HuH-7.5 (cell line): ENCODE results near the gene MRFAP1L1.
"Not testable (repeated sequence)": the region's sequence is repeated elsewhere in the genome, so short reads cannot be mapped to it uniquely, and the experiment has no call there.

Experiments used
- DNase-seq: peaks from one replicate; pipeline ENCODE4 v3.0.0; 2011; ENCODE audit warnings: low spot score

Gene MRFAP1L1

GRCh38 chr4:6709230-6710114, at the start of gene MRFAP1L1:
Gene MRFAP1L1 (minus strand): TSS chr4:6709865. CDS start chr4:6709629, 236 bp downstream.
- peak; percentile 81 for DNase-seq

DNA sequence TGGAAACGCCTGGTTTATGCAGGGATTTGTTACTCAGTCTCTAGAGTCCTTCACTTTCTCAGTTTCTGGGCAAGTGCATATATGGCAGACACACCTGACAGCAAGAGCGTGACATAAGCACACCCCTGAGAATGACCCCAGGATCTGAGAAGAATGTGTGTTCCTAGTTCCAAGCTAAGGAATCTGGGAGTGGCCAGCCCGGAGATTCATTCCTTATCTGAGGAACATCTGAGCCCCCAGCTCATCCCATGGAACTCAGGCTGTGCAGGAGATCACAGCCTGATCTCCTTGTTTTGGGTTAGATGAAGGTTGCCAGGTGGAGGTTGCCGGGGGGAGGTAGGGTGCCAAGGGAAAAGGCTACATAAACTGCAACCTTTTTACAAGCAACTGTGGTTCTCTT, 49.1 kb upstream of the MRFAP1L1 start:
- DNase-seq = no peak

DNA sequence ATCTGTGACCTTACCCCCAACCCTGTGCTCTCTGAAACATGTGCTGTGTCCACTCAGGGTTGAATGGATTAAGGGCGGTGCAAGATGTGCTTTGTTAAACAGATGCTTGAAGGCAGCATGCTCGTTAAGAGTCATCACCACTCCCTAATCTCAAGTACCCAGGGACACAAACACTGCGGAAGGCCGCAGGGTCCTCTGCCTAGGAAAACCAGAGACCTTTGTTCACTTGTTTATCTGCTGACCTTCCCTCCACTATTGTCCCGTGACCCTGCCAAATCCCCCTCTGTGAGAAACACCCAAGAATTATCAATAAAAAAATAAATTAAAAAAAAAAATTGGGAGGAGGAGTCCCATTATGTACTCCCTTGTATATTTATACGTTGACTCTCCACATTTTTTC, 46.7 kb upstream of the MRFAP1L1 start:
- DNase-seq = not testable (repeated sequence)

GRCh38 chr4:6755088-6755753, 45.6 kb upstream of the MRFAP1L1 start:
- peak; percentile 56 for DNase-seq

- no peak for DNase-seq
Measured at GRCh38 chr4:6754481-6755087, 44.9 kb upstream of the MRFAP1L1 start.

DNA sequence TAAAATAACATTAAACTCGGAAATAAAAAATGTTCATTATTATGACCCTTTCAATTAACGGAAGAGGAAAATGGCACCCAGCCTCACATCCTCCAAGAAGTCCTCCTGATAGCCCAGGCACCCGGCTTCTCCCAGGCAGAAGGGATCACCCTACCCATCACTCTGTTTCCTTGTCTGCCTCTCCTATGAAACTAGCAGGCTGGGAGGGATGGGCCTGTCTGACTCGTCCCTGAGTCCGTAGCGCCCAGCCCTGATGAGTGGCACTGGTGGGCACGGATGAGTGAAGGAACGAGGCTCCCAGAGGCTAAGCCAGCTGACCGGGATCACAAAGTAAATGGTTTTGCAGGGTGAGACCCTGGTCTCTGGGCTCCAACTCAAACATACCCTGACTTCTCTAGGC, 44.2 kb upstream of the MRFAP1L1 start:
- no peak for DNase-seq

DNA sequence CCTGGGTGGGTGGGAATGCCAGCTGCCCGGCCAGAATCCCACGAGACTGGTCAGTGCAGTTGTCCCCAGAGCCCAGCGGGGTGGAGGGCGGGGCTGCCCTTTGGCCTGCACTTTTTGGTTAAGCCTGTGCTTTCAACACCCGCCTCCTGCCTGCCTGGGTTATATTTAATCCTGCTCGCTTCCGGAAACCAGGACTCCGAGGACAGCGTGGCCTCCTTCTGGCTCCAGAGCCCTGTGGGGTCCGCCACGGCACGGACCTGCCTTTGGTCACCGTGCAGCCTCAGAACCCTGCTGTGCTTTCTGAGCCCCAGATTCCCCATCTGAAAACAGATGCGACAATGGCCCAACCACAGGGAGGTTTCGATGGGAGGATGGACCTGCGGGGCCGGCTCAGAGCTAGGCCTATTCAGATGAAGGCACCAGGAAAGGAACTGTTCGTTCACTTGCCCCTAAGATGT, 43.5 kb upstream of the MRFAP1L1 start:
- DNase-seq = peak; percentile 59

GRCh38 chr4:6752486-6752829, 42.8 kb upstream of the MRFAP1L1 start:
- DNase-seq = no peak

- DNase-seq = peak; percentile 71
Measured at GRCh38 chr4:6751611-6752485, 42.2 kb upstream of the MRFAP1L1 start.

- no peak for DNase-seq
Measured at GRCh38 chr4:6750286-6751221, 40.9 kb upstream of the MRFAP1L1 start.

DNA sequence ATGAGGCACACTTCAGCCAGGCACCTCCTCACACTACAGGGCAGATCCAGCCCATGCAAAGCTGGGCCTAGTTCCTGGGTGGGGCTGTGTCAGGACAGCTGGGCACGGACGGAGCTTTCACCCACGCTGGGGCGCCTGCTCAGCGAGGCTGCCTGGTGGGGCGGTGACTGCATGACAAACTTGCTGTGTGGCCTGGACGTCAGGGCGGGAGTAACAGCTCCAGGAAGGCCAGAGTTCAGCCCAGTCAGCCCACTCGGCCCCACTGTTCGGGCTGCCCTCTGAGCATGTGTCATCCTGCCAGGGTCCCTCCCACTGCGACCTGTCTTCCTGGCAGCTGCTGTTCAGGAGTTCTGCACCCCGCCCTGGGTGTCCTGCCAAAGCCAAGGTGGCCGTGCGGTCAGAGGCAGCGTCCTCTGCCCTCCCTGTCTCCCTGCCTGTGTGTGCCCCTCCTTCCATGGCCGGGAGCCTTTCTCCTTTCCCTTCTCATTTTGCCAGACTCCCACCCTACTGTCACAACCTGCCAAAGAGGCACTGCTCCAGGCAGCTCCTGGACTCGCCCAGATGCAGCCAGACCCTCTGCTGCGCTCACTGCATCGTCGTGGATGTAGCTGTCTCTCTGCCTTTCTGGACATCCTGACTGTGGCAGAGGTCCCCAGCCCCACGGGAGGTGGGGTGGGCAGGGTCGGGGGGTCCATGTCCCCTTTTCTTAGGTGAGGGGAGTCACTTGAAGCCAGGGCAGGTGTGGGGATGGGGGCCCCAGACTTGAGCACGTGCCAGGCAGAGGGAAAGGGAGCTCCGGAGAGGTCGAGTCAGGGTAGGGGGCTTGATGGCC, 39.9 kb upstream of the MRFAP1L1 start:
- peak; percentile 93 for DNase-seq

- no peak for DNase-seq
Measured at GRCh38 chr4:6748286-6748685, 38.6 kb upstream of the MRFAP1L1 start.

- no peak for DNase-seq
Measured at GRCh38 chr4:6747294-6748051, 37.8 kb upstream of the MRFAP1L1 start.

DNA sequence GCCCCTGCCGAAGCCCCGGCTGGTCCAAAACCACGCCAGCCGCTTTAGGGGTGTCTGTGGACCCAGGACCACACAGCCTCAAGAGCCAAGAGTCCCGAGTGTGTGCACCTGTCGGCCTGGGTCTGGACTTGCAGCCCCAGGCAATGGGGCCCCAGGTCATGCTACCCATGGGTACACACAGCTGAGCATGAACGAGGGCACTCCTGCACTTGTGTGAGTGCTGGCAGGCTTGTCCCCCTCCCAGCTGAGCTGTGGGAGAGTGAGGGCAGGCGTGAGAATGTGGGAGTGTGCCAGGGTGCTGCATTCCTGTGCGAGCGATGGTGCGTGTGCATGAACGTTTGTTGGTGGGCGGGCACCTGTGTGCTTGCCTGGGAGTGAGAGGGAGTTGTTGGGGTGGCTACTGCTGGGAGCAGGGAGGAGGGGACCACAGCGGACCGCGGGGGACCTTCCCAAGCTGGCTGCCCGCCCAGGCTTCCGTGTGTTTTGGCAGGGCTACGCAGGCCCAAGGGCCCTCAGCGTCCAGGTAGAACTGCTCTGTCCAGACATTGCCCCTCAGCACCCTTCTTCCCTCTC, 37.1 kb upstream of the MRFAP1L1 start:
- DNase-seq = no peak

- DNase-seq = no peak
Measured at GRCh38 chr4:6742989-6743388, 33.3 kb upstream of the MRFAP1L1 start.

DNA sequence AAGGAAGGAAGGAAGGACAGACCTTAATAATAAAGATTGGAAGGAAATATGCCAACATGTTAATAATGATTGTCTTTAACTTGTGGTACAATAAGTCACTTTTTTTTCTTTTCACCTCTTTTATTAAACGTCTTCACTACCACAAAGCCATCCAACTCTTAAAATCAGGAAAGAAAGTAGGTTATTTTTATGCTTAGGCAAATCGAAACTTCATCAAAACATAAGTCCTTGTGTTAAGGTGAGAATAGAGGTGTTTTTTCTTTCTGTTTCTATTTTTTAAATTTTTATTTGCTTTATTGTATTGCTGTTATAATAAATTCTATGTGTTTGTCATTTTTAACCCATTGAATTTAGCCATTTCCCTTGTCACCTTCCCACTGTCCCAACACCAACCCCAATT, 32.8 kb upstream of the MRFAP1L1 start:
- DNase-seq = no peak

DNA sequence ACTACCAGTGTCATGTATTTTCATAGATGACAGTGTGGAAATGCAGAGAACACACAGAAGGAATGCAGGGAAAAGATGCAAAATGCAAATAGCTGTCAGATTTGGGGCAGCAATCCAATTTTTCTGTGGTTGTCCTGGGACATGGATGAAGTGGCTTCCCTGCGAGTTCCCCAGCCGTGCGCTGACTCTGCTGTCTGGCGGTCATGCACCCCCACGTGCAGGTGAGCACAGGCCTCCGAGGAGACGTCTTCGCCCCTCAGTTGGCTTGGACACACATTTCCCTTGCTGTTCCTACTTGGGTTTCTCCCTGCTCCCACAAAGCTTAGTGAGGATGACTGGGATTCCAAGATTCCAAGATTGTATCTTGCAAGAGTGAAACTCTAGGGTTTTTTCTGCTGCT, 30.7 kb upstream of the MRFAP1L1 start:
- no peak for DNase-seq

GRCh38 chr4:6739920-6740319, 30.3 kb upstream of the MRFAP1L1 start:
- DNase-seq = no peak
